Measurements from ENCODE around the gene CTPS2. TPM values are rescaled to one million over a fixed set of nuclear protein-coding genes. Genes with fewer than 3 reads are reported as not detected.

The CTPS2 gene
- total and polyA plus RNA-seq, 10 of the 15 experiments (the other 5 are each of a cell fraction or from before 2014, with no cell fraction given), result 5.9 to 17.8 (median 14.2) TPM

- no TSS peak for BruUV-seq (replicated peaks)
- TF ChIP-seq GABPA (IDR thresholded peaks at IDR 0.05; ENCODE audit: low read depth) (no peak), NRF1 (conservative IDR thresholded peaks at IDR 0.05; ENCODE audit: low read depth, low read length) (no peak), YY1 (IDR thresholded peaks at IDR 0.05; ENCODE audit: low read depth, low read length) (no peak), IRF4 (IDR thresholded peaks at IDR 0.05; ENCODE audit: low read depth, low read length) (no peak), NBN (IDR thresholded peaks at IDR 0.05) (no peak), TCF3 (IDR thresholded peaks at IDR 0.05; ENCODE audit: borderline replicate concordance, insufficient read depth, low read depth, low read length) (no peak), SIN3A (IDR thresholded peaks at IDR 0.05; ENCODE audit: low read depth, low read length) (no peak), E4F1 (IDR thresholded peaks at IDR 0.05; ENCODE audit: borderline replicate concordance, partially characterized antibody) (no peak), RB1 (IDR thresholded peaks at IDR 0.05; ENCODE audit: borderline replicate concordance) (no peak), BCLAF1 (IDR thresholded peaks at IDR 0.05) (no peak), CREM (IDR thresholded peaks at IDR 0.05; ENCODE audit: low read depth) (no peak), MYB (IDR thresholded peaks at IDR 0.05; ENCODE audit: borderline replicate concordance, low read depth, low read length) (no peak), CBX5 (IDR thresholded peaks at IDR 0.05; ENCODE audit: low read depth) (no peak), ZBTB11 (CRISPR knock-in tag; IDR thresholded peaks at IDR 0.05) (no peak)
- TF ChIP-seq, protein P1, sequence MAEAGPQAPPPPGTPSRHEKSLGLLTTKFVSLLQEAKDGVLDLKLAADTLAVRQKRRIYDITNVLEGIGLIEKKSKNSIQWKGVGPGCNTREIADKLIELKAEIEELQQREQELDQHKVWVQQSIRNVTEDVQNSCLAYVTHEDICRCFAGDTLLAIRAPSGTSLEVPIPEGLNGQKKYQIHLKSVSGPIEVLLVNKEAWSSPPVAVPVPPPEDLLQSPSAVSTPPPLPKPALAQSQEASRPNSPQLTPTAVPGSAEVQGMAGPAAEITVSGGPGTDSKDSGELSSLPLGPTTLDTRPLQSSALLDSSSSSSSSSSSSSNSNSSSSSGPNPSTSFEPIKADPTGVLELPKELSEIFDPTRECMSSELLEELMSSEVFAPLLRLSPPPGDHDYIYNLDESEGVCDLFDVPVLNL (IDR thresholded peaks at IDR 0.05; ENCODE audit: low read depth, low read length), result no peak
These were observed 154.0 kb downstream of the CTPS2 start for GRCh38 chrX:16558489-16558888.

More at GRCh38 chrX:16558489-16558888, 154.0 kb downstream of the CTPS2 start:
- ChIA-PET RAD21 (ENCODE audit: unreplicated experiment) (no interaction called here), POLR2A (no interaction called here), CTCF (no interaction called here), SMC1A (ENCODE audit: uncharacterized antibody, unreplicated experiment) (no interaction called here)
- no peak for DNase-seq (ENCODE audit: low read depth, low spot score)
- no peak overlapping the region for H2AFZ ChIP-seq (ENCODE audit: control insufficient read depth, low read depth, low read length)
- 18% methylated on average over 6 of the region's 6 CpGs for WGBS (ENCODE audit: insufficient coverage, insufficient replicate concordance, low lambda C conversion rate, missing lambda C conversion rate)
- no peaks in the 10 kb centered on the region for H3K36me3 ChIP-seq (ENCODE audit: control insufficient read depth in 2 of 2, insufficient read depth in 2 of 2, low read length in 1 of 2)
- ATAC-seq, result no peak
- no peak overlapping the region for H3K27ac ChIP-seq (ENCODE audit: control insufficient read depth, insufficient read depth)
- H3K4me2 ChIP-seq (ENCODE audit: control insufficient read depth, insufficient read depth), result no peak overlapping the region
- no peak for FAIRE-seq
- H4K20me1 ChIP-seq (ENCODE audit: control insufficient read depth, insufficient read depth), result no peaks in the 10 kb centered on the region
- no peak overlapping the region for H3K9ac ChIP-seq (ENCODE audit: control insufficient read depth, insufficient read depth, low read length)
- H3K4me1 ChIP-seq (ENCODE audit: control insufficient read depth, insufficient read depth, low read length), result no peaks in the 10 kb centered on the region
- no peak overlapping the region for H3K4me3 ChIP-seq
- H3K79me2 ChIP-seq (ENCODE audit: control insufficient read depth, insufficient read depth, low read length), result no peaks in the 10 kb centered on the region
- H3K9me3 ChIP-seq (replicated peaks; ENCODE audit: control insufficient read depth, insufficient read depth, low read length), result no peaks in the 10 kb centered on the region
- no peaks in the 10 kb centered on the region; a peak in 1 of 4 replicates for H3K27me3 ChIP-seq (replicated peaks in 1 of 2; ENCODE audit: control insufficient read depth in 2 of 2, insufficient read depth in 2 of 2, low read length in 1 of 2)
- intact Hi-C loops (cut with micrococcal nuclease; ENCODE audit: unreplicated experiment), result no loop called here
- in situ Hi-C loops (cut with MboI), result no loop called here
